GM12872 (cell line): ENCODE results near the gene ASS1.

Experiments
- CTCF ChIP-seq: IDR thresholded peaks from 3 replicates; pipeline ENCODE4 v1.5.1; 2011; ENCODE audit warnings: low read depth, mild to moderate bottlenecking, low read length, moderate library complexity; ENCODE audit not compliant: insufficient read depth

The ASS1 gene

GRCh38 chr9:130537346-130538050 is 92.7 kb downstream of the ASS1 start:
- TF ChIP-seq CTCF, result no peak

- TF ChIP-seq CTCF, result no peak
Measured at GRCh38 chr9:130539420-130540223, 94.9 kb downstream of the ASS1 start.

GRCh38 chr9:130541533-130541932 is 96.8 kb downstream of the ASS1 start:
- no peak for TF ChIP-seq CTCF

- no peak for TF ChIP-seq CTCF
Measured at GRCh38 chr9:130542038-130542437, 97.3 kb downstream of the ASS1 start.

GRCh38 chr9:130542457-130543228 is 97.9 kb downstream of the ASS1 start:
- TF ChIP-seq CTCF, result no peak

- no peak for TF ChIP-seq CTCF
Measured at GRCh38 chr9:130543368-130543767, 98.6 kb downstream of the ASS1 start.

- no peak for TF ChIP-seq CTCF
Measured at GRCh38 chr9:130543859-130544258, 99.1 kb downstream of the ASS1 start.
